Esophagus muscularis mucosa (tissue), 4 donors: ENCODE results near the gene PROSER1. TPM values are rescaled to one million over a fixed set of nuclear protein-coding genes. Genes with fewer than 3 reads are reported as not detected.

Source experiments
- DNase-seq: peaks from one replicate; pipeline ENCODE4 v3.0.0-alpha.2; 2017; ENCODE audit errors: extremely low spot score
- H3K27ac ChIP-seq, 4 donors: fragments of 200-600 bp; sonication (generic); replicated peaks in 1 of 4; 1 replicate in 3 of 4; 2 replicates in 1 of 4; pipeline ENCODE4 v1.5.1; 2016 to 2019; ENCODE audit warnings: mild to moderate bottlenecking in 1 of 4
- H3K27me3 ChIP-seq, 4 donors: fragments of 200-600 bp; sonication (generic); one replicate each; pipeline versions ENCODE4 v1.5.1 to v1.6.0; 2016 to 2019
- H3K36me3 ChIP-seq, 4 donors: fragments of 200-600 bp; sonication (generic); one replicate each; pipeline ENCODE4 v1.5.1; 2016 to 2019
- H3K4me1 ChIP-seq, 4 donors: fragments of 200-600 bp; sonication (generic); one replicate each; pipeline ENCODE4 v1.5.1; 2016 to 2019
- H3K4me3 ChIP-seq, 4 donors: fragments of 200-600 bp; sonication (generic); 1 replicate in 2 of 4; 2 replicates in 2 of 4; pipeline ENCODE4 v1.5.1; 2016 to 2019; ENCODE audit warnings: mild to moderate bottlenecking in 4 of 4, moderate library complexity in 1 of 4
- H3K9me3 ChIP-seq, 4 donors: fragments of 200-600 bp; sonication (generic); 1 replicate in 3 of 4; 2 replicates in 1 of 4; pipeline ENCODE4 v1.5.1; 2016 to 2019
- CTCF ChIP-seq, 3 experiments: fragments of 200-600 bp in 2 of 3; fragments of 450-650 bp in 1 of 3; sonication (generic) in 2 of 3; IDR thresholded peaks; one replicate each; pipeline ENCODE4 v1.5.1; 2017 to 2019; ENCODE audit warnings: antibody characterized with exemption in 3 of 3, mild to moderate bottlenecking in 2 of 3, moderate library complexity in 1 of 3
- EP300 ChIP-seq: sonication (generic); formaldehyde crosslinking; IDR thresholded peaks from one replicate; pipeline ENCODE4 v1.6.1; 2017; ENCODE audit warnings: antibody characterized with exemption
- POLR2A ChIP-seq: fragments of 450-650 bp; IDR thresholded peaks from one replicate; pipeline ENCODE4 v1.6.1; 2017; ENCODE audit warnings: antibody characterized with exemption, moderate library complexity, mild to moderate bottlenecking, low read depth
- POLR2AphosphoS5 ChIP-seq, 2 donors: sonication (generic); formaldehyde crosslinking; IDR thresholded peaks; one replicate each; pipeline ENCODE4 v1.6.1; 2017; ENCODE audit warnings: antibody characterized with exemption in 2 of 2
- WGBS: methylation state at CpG from one replicate; pipeline ENCODE4 v1.1.5; 2018; 5-methylcytosine and 5-hydroxymethylcytosine counted together
- intact Hi-C: fragments of 100-400 bp; cut with DNase I; formaldehyde crosslinking; loops from one replicate; pipeline ENCODE4 v1.15.1; 2023
- total RNA-seq, 4 donors: library from RNA; depleted of rRNA; stranded (reverse); fragments of >200 nt; gene quantifications; one replicate each; pipeline versions ENCODE4 v1.1.0 to v1.2.1, GENCODE V29; 2016

The PROSER1 gene
- total RNA-seq, 4 donors from 2014 or later, result 9.1 to 16.9 (median 10.5) TPM

GRCh38 chr13:38993381-38993780 is 44.5 kb downstream of the PROSER1 start:
- intact Hi-C loops, result no loop called here
- Histone ChIP-seq H3K36me3 (no peaks in the 10 kb centered on the region), H3K4me3 (no peak overlapping the region), H3K27ac (no peak overlapping the region), H3K9me3 (no peaks in the 10 kb centered on the region), H3K27me3 (no peaks in the 10 kb centered on the region), H3K4me1 (no peaks in the 10 kb centered on the region)
- TF ChIP-seq EP300 (no peak), POLR2AphosphoS5 (IDR thresholded peaks at IDR 0.05) (no peak), CTCF (IDR thresholded peaks at IDR 0.05) (no peak), POLR2A (no peak)
- DNase-seq, result no peak
- WGBS, result 70% methylated on average over 4 of the region's 4 CpGs

- Histone ChIP-seq H3K27me3 (no peaks in the 10 kb centered on the region), H3K4me1 (no peaks in the 10 kb centered on the region), H3K27ac (no peak within 1 kb of the TSS), H3K4me3 (no peak within 1 kb of the TSS), H3K36me3 (no peaks in the 10 kb centered on the region), H3K9me3 (no peaks in the 10 kb centered on the region)
- DNase-seq, result no peak
- intact Hi-C loops, result no loop called here
- TF ChIP-seq POLR2AphosphoS5 (IDR thresholded peaks at IDR 0.05) (no peak), CTCF (IDR thresholded peaks at IDR 0.05) (no peak), EP300 (no peak), POLR2A (no peak)
These were observed 47.2 kb downstream of the PROSER1 start, which contains the start of gene STOML3 for GRCh38 chr13:38990693-38991092. STOML3 (minus strand) TSS chr13:38990831; CDS start chr13:38990721, 110 bp downstream.

- Histone ChIP-seq H3K27ac (no peak overlapping the region), H3K4me3 (no peak overlapping the region), H3K9me3 (peaks cover 0 to 8% (median 3%) of the 10 kb centered on the region in 4 donors), H3K27me3 (no peaks in the 10 kb centered on the region), H3K4me1 (no peaks in the 10 kb centered on the region), H3K36me3 (no peaks in the 10 kb centered on the region)
- 82% methylated on average over 2 of the region's 2 CpGs for whole genome bisulfite sequencing
- DNase-seq, result no peak
- intact Hi-C loops, result no loop called here
- TF ChIP-seq CTCF (IDR thresholded peaks at IDR 0.05) (no peak), POLR2AphosphoS5 (IDR thresholded peaks at IDR 0.05) (no peak), EP300 (no peak), POLR2A (no peak)
These were observed 56.8 kb downstream of the PROSER1 start for GRCh38 chr13:38981096-38981495.

GRCh38 chr13:38980750-38981078 is 57.2 kb downstream of the PROSER1 start:
- peaks cover 0 to 8% (median 3%) of the 10 kb centered on the region in 4 donors for H3K9me3 ChIP-seq
- WGBS, result 19% methylated on average over 2 of the region's 2 CpGs
- H3K4me3 ChIP-seq, result no peak overlapping the region
- no peaks in the 10 kb centered on the region for H3K36me3 ChIP-seq
- no peaks in the 10 kb centered on the region for H3K27me3 ChIP-seq
- no peaks in the 10 kb centered on the region for H3K4me1 ChIP-seq
- intact Hi-C loops, result no loop called here
- H3K27ac ChIP-seq, result no peak overlapping the region
- DNase-seq, result no peak
- TF ChIP-seq CTCF (IDR thresholded peaks at IDR 0.05) (no peak), EP300 (no peak), POLR2AphosphoS5 (IDR thresholded peaks at IDR 0.05) (no peak), POLR2A (no peak)
